ENCODE data around the gene SERPIND1. TPM values are rescaled to one million over a fixed set of nuclear protein-coding genes. Genes with fewer than 3 reads are reported as not detected.

The SERPIND1 gene
- total and polyA plus RNA-seq, 10 of the 15 experiments (the other 5 are each of a cell fraction or from before 2014, with no cell fraction given) = 0.08 to 0.85 (median 0.38) TPM; not detected in 1

DNA sequence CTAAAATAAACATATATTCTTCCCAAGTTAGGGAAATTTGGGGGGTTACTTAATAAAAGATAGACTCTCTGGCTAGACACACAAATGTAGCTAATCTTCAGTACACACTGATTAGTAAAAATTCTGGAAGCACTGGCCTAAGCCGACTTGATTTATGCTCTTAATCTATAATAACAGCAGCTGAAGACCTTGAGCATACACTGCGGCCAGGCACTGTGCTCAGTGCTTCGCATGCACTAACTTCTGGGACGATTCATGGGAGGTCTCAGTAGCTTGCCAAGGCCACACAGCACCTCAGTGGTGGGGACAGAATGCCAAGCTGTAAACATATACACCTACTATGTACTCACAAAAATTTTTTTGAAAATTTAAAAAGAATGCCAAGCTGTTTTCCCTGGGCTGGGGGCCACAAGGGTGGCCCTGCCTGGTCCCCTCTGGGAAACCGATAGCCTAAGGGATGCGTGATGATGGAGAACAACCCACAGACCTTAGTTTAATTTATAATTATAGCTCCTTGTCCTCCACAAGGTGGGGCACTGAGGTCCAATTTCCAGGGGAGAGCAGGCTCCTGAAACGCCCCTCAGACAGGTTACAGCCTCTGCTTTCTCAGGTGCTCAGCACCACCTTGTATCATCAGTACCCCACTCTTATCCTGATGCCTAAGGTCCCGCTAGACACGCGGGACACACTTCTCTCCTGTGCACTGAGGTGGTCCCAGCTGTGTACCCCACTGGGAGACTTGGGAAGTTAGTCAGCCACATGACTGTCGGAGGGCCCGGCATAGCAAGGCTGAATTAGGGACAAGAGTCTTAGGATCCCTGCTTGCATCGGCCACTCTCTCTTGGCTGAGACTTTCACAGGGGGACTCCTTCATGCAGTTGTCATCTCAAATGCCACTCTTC, 20.1 kb downstream of the SERPIND1 start:
- SMC1A ChIA-PET (ENCODE audit: uncharacterized antibody, unreplicated experiment) = no interaction called here
- WGBS (ENCODE audit: insufficient coverage, insufficient replicate concordance, low lambda C conversion rate, missing lambda C conversion rate) = 94% methylated on average over 13 of the region's 13 CpGs
- H4K20me1 ChIP-seq (ENCODE audit: control insufficient read depth, insufficient read depth) = no peaks in the 10 kb centered on the region
- no peak overlapping the region for H3K4me2 ChIP-seq (ENCODE audit: control insufficient read depth, insufficient read depth)
- FAIRE-seq = no peak
- POLR2A ChIA-PET = no interaction called here
- H3K27me3 ChIP-seq (replicated peaks in 1 of 2; ENCODE audit: control insufficient read depth in 2 of 2, insufficient read depth in 2 of 2, low read length in 1 of 2) = no peaks in the 10 kb centered on the region
- H3K4me3 ChIP-seq = no peak overlapping the region
- H3K9me3 ChIP-seq (replicated peaks; ENCODE audit: control insufficient read depth, insufficient read depth, low read length) = no peaks in the 10 kb centered on the region
- in situ Hi-C loops (cut with MboI) (no loop called here), intact Hi-C loops (cut with micrococcal nuclease; ENCODE audit: unreplicated experiment) (no loop called here)
- CTCF ChIA-PET = interaction anchor here (0.6 to 2.3 kb wide), 3 partner anchors 10 to 25 kb away, joined by 3 to 10 read pairs (median 3); no protein-coding TSS in a partner anchor
- H2AFZ ChIP-seq (ENCODE audit: control insufficient read depth, low read depth, low read length) = no peak overlapping the region
- peaks cover 10 to 12% of the 10 kb centered on the region in 2 experiments; a peak in 3 of 4 replicates for H3K36me3 ChIP-seq (ENCODE audit: control insufficient read depth in 2 of 2, insufficient read depth in 2 of 2, low read length in 1 of 2)
- TF ChIP-seq STAT3 (IDR thresholded peaks at IDR 0.05; ENCODE audit: low read depth, low read length) (no peak), WRNIP1 (IDR thresholded peaks at IDR 0.05; ENCODE audit: borderline replicate concordance, low read depth, low read length) (no peak)
- TF ChIP-seq, protein P1, sequence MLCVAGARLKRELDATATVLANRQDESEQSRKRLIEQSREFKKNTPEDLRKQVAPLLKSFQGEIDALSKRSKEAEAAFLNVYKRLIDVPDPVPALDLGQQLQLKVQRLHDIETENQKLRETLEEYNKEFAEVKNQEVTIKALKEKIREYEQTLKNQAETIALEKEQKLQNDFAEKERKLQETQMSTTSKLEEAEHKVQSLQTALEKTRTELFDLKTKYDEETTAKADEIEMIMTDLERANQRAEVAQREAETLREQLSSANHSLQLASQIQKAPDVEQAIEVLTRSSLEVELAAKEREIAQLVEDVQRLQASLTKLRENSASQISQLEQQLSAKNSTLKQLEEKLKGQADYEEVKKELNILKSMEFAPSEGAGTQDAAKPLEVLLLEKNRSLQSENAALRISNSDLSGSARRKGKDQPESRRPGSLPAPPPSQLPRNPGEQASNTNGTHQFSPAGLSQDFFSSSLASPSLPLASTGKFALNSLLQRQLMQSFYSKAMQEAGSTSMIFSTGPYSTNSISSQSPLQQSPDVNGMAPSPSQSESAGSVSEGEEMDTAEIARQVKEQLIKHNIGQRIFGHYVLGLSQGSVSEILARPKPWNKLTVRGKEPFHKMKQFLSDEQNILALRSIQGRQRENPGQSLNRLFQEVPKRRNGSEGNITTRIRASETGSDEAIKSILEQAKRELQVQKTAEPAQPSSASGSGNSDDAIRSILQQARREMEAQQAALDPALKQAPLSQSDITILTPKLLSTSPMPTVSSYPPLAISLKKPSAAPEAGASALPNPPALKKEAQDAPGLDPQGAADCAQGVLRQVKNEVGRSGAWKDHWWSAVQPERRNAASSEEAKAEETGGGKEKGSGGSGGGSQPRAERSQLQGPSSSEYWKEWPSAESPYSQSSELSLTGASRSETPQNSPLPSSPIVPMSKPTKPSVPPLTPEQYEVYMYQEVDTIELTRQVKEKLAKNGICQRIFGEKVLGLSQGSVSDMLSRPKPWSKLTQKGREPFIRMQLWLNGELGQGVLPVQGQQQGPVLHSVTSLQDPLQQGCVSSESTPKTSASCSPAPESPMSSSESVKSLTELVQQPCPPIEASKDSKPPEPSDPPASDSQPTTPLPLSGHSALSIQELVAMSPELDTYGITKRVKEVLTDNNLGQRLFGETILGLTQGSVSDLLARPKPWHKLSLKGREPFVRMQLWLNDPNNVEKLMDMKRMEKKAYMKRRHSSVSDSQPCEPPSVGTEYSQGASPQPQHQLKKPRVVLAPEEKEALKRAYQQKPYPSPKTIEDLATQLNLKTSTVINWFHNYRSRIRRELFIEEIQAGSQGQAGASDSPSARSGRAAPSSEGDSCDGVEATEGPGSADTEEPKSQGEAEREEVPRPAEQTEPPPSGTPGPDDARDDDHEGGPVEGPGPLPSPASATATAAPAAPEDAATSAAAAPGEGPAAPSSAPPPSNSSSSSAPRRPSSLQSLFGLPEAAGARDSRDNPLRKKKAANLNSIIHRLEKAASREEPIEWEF (IDR thresholded peaks at IDR 0.05; ENCODE audit: insufficient replicate concordance, low read depth, low read length) = no peak
- TF ChIP-seq, protein P2, sequence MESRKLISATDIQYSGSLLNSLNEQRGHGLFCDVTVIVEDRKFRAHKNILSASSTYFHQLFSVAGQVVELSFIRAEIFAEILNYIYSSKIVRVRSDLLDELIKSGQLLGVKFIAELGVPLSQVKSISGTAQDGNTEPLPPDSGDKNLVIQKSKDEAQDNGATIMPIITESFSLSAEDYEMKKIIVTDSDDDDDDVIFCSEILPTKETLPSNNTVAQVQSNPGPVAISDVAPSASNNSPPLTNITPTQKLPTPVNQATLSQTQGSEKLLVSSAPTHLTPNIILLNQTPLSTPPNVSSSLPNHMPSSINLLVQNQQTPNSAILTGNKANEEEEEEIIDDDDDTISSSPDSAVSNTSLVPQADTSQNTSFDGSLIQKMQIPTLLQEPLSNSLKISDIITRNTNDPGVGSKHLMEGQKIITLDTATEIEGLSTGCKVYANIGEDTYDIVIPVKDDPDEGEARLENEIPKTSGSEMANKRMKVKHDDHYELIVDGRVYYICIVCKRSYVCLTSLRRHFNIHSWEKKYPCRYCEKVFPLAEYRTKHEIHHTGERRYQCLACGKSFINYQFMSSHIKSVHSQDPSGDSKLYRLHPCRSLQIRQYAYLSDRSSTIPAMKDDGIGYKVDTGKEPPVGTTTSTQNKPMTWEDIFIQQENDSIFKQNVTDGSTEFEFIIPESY (IDR thresholded peaks at IDR 0.05) = no peak
- H3K4me1 ChIP-seq (ENCODE audit: control insufficient read depth, insufficient read depth, low read length) = no peaks in the 10 kb centered on the region
- H3K79me2 ChIP-seq (ENCODE audit: control insufficient read depth, insufficient read depth, low read length) = no peaks in the 10 kb centered on the region
- RAD21 ChIA-PET (ENCODE audit: unreplicated experiment) = no interaction called here
- H3K27ac ChIP-seq (ENCODE audit: control insufficient read depth, insufficient read depth) = no peak overlapping the region
- H3K9ac ChIP-seq (ENCODE audit: control insufficient read depth, insufficient read depth, low read length) = no peak overlapping the region
- no peak for DNase-seq (ENCODE audit: low read depth, low spot score)
- no peak for ATAC-seq
- no TSS peak for BruUV-seq (replicated peaks)

Measured in GM12878 (cell line).